Stimulated activated CD8-positive, alpha-beta memory T cell treated with anti-CD3 and anti-CD28 coated beads, Interleukin-7, amount 100 ng/mL, for 24 hours (primary cell): Measurements from ENCODE around the gene TPPP3.

ENCODE experiments used
- DNase-seq: peaks from one replicate; pipeline ENCODE4 v3.0.0-alpha.2; 2020; ENCODE audit warnings: low read depth

Gene TPPP3

DNA sequence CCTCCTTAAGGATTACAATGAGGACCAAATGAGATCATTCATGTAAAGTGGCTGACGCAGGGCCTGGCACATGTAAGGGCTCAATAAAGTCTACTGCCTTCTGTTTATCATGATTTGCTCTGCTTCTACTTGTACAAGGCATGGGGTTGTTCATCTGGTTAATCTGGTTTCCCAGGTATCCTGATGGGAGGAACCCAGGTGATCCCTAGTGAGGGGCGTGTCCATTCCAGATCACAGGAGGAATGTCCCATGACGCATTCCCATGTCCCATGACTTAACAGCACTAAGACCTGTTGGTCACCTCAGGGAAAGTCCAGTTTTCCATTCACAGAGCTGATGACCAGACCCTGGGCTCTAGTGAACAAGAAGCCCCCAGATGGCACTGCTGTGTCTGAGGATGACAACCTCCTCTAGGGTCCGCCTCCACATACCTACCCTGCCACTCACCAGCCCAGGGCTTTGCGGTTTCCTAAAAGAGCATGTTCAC, 11.5 kb upstream of the TPPP3 start:
- DNase-seq = no peak

DNA sequence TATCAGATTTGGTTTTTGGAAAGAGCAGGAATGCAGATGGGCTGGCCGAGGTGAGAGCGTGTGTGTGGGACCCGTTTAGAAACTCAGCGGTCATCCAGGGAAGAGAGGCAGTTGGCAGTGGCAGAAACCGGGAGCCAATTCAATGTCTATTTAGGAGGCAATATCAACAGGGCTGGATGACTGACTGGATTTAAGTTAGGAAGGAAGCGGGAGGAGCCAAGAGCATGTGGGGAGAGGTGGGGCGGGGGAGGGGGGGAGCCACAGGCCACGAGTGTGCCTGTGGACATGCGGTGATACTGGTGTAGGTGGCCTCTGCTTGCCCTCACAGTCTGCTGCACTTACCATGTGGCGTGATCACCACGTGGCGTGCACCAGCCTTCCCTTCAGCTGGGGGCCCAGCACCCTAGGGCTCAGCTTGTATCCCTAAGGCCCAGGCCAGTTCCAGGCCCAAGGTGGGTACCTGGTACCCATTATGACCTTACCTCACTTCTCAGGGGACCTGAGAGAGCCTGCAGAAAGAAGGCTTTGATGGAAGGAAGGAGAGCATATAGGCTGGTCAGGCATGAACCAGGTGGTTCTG, 10.8 kb upstream of the TPPP3 start:
- no peak for DNase-seq

DNA sequence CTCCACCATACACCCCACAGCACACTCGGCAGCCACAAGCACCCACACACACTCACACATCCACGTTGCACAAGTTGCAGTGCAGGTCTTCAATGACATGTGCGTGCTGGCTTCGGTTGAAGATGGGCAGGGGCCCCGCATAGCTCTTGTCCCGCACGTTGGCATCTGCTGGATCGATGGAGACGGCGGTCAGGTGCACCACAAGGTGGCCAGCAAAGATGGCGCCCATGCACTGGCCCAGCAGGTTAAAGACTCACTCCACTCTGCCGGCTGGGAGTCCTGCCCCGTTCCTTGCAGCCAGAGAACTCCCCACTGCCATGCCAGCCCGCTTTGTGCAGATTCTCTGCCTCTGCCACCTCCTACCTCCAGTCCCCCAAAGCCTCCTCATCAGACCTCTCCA, 7.6 kb upstream of the TPPP3 start:
- no peak for DNase-seq

DNA sequence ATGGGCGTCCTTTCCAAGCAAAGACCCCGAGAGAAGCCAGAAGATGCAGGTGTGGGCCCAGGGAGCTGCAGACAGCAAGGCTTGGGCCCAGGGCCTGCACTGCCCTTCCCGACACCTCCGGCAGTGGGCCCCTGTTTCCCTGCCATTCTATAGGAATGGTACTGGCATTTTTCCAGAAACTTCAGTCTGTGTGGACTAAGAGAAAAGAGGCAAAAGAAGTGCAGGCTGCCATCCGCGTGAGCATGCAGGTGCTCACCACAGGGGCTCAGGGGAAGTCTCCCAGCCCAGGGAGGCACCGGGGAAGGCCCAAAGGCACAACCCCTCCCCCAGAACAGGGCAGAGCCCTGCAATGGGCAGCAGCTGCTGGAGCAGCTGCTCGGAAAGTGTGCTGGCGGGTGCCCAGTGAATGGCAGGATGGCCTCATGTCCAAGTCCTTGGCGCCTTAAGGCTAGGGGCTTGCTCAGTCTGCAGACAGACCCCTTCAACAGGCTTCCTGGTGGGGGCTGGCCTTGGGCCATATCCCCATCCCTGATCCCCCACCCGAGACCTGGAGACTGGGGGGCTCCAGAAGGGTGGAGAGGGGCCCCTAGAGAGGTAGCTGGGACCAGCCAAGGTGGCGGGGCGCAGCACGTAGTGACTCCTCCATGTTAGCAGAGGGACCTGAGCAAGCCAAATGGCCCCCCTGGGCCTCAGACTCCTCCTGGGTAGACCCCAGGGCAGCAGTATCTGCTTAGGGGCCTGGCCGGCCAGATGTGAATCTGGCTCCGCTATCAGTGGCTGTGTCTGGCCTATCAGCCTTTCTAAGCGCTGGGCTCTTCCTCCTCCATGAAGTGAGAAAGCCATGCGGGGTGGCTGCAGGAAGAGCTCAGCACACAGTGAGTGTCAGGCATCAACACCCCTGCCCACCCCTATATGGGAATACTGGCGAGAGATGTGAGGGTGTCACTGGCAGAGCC, 6.7 kb upstream of the TPPP3 start:
- DNase-seq = no peak

DNA sequence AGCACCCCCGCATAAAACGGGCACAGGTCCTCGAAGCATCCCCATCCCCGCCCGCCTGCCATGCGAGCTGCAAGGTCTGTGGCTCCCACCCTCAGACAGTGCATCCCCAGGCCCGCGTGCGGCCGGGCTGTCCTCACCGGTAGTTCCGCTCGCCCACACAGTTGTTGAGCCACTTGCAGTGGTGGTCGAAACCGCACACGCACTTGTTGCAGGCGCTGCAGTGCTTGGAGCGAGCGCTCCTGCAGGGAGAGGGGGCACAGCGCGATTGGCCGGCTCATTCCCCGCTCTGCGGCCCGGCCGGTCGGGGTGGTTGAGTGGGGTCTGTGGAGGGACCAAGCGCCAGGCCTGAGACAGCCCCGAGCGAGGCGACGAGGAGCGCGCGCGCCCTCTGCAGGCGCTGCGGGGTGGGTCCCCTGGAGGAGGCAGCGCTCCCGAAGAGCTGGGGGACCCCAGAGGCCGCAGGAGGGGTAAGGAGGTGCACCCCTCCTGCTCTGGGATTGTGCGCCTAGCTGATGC, 6.0 kb upstream of the TPPP3 start:
- no peak for DNase-seq

DNA sequence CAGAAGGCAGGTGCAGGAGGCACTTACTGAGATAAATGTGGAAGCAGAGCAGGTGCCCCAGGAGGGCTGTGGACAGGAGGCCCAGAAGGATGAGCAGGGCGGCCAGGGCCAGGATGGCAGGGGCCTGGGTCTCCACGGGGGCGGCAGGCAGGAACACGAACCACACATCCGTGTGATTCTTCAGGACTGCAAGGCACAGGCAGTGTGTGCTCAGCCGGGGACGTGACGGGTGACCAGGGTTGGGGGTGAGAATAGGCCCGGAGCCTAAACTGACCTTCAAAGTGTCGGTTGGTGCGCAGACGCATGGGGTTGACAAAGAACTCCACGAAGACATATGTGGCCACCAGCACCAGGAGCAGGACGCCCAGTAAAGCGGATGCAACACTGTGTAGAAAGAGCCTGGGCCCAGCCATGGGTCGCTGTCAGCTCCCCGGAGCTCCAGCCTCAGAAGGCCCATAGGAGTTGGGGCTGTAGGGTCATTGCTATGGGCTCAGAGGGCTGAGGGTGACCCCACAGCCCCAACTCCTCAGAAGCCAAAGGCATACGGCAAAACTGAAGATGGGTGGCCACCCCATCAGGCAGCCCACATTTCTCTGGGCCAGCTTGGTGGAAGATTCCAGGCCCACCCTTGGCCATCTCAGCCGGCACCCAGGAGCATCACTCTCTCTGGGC, 5.4 kb upstream of the TPPP3 start:
- DNase-seq = no peak

DNA sequence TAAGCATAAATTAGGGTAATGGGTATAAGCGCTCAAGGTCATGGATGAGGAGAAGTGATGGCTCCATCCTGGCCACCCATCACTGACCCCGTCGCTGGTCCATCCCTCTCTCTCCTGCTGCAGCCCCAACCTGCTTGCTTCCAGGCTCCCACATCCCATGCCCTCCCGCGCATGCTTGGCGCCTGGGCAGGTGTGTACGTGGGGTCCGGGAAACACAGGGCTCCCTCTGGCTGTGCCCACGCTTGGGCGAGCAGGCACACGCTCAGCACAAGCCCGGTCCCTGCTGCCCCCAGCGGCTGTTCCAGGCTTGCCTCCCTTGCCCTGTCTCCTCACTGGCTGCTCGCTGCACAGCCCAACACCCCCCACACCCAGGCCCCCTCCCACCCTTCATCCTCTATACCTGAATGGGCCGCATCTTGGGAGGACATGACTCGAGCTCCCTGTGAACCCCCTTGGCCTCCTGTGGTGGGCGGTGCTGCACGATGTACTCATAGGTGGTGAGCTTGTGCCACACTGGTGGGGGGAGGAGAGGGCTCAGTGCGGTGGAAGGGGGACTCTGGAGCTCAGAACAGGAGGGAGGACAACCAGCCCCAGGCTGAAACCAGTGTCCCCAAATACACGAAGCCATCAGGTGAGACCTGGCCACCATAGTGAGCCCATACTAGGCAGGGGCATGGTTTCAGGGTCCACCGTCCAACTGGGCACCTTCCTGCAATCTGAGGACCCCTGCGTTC, 4.7 kb upstream of the TPPP3 start:
- DNase-seq = no peak

DNA sequence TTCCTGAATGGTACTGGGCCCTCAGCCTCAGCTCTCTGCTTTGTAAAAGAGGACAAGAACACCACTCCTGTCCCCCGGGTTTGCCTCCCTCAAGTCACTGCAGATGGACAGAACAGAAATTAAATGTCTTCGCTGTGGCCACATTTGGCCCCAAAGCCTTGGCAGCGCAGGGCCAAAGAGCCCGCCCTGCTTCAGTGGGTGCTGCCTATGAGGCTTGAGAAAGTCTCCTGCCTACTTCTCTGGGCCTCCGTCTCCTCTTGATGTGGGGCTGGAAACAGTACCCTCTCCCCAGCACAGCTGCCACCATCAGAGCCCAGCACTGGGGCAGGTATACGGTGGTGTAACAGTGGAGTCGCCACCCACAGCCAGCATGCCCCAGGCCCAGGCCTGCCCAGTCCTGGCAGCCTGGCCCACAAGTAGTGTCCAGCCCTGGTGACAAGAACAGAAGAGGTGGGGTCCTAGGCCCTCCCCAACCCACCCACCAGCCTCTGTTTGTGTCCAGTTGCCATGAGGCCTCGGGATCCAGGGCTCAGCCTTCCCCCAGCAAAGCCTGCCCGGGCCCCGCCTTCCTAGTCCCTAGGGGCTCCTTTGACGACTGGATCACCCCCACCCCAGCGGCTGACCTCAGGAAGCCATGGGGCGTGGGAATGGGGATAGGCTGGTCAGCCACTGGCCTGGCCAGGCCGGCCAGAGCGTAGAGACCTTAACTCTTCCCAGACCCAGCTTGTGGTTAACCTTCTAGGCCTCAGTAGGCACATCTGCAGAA, 3.9 kb upstream of the TPPP3 start:
- DNase-seq = no peak

DNA sequence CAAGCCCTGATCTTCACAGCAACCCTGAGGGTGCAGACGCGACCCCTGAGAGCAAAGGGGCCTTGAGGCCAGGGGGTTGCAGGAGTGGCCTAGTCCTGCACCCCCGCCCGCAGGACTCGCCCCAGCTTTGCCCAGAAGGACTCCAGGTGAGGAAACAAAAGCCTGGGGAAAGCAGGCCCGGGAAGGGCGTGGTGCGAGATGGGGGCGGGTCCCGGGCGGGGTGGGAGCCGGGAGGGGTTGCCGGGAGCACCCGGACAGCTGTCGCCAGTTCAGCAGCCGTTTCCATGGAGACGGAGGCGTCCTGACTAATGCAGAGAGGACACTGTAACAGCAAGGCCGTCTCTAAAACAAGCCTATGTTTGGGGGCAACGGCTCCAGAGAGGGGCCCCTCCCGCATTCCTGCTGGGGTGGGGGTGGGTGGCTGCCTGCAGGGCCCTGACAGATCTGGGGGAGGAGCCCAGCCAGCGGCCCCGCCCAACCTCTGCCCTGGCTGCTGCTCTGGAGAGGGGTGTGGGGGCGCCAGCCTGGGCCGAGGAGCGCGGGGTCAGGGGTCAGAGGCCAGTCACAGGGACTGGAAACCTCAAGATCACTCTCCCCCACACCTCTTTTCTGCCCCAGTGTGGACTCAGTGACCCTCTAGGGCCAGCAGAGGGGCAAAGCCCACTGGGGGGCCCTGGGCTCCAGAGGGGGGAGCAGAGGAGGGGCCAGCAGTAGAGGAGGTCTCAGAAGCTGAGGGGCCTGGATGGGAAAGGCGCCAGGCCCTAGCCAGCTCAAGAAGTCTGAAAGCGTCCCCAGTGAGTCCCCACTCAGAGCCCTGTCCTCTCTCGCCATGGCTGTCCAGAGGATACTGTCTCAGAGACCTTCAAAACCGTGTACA, 3.1 kb upstream of the TPPP3 start:
- no peak for DNase-seq

DNA sequence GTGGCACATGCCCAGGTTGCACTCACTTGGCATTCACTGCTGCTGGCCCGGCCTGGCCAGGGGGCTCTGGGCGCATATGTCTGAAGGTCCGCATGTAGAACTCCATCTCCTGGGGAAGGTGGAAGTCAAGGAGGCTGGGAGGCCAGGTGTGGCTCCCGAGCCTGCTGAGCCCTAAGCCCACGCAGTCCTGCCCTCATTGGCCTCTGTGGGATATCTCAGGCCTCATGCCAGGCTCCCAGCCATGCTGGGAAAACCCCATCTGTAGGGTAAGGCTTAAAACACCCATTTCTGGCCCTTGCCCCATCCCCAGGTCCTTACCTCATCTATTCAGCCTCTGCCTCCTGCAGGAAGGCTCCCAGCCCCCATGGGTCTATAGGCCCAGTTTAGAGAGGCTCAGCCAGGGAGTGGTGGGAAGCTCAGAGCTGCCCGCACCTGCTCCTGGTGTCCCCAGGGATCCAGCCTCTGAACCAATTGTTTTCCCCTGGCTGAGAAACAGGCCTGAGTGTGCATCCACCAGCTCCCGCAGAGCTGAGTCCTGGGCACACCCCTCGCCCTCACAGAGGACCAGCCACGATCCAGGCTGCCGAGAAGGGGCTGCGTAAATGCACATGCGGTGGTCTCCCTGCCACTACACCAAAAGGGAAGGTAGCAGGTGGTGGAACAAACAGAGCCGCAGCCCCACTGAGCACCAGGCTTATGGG, 2.3 kb upstream of the TPPP3 start:
- DNase-seq = no peak

DNA sequence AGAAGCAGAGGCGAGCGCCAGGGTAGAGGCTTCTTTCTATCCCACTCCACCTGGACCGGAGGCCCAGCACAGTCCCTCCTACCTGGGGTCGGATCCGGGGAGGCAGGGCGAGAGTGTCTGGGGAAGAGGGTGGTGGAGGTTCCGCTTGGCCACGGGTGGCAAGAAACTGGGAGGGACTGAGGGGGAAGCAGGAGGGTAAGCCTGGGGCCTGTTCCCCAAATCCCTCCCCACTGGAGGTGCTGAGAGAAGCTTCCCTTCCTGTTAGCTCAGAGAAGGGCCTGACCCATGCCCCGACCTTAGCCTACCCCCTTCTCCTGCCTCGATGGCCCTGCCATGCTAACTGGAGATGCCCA, 1.8 kb upstream of the TPPP3 start:
- no peak for DNase-seq

DNA sequence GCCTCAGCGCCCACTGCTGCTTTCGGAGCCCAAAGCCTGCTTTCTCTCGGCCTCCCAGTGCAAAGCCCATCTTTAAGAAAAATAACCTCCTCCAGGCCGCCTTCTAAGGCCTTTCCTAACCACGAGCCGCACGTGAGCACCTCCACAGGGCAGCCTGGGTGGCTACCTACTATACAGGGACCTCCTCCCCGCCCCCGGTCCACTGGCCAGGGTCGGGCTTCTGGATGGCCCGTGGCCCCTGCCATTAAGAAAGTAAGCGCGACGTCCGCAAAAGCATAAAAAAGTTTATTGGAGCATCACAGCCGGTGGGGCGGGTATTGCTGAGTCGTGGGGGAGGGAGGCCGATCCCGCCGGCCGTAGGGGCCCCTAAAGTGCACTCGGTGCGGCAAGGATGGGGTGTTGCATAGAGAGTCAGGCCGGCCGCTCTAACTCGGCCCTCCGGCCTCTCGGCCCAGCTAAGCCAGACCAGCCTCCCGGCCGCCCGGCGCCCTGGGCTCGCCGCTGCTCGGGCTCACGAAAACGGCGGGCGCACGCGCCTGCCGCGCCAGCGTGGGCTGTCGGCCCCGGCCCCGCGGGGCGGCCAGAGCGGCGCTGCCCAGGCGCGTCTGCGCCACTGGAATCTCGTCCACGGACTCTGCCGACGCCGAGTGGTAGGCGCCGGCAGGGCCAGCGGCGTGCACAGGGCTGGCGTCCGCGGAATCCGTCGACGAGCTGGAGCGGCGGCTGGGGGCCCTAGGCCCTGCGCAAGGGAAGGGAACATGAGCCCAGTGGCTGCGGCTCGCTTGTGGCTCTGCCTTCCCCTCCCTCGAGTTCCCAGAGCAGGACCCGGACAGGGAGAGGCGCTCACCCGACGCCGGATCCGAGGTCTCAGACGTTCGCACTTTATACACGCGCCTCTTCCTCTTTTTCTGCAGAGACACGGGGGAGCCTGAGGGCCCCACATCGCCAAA, 1.1 kb upstream of the TPPP3 start:
- no peak for DNase-seq

DNA sequence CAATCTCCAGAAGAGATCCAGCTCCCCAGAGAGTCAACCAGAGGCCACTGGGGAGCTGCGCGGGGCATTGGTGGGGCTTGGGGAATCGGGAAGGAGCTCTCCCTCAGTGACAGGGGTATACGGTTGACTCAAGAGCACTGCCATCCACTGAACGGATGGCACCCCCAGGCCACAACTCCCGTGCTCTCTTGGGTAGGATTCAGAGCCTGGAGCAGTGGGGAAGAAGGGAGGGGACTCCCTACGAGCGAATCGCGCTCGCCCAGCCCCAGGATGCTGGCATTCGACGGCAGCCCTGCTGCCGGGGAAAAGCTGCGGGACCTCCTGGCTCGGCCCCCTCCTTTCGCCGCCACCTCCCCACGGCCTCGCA, 473 bp upstream of the TPPP3 start:
- DNase-seq = no peak

DNA sequence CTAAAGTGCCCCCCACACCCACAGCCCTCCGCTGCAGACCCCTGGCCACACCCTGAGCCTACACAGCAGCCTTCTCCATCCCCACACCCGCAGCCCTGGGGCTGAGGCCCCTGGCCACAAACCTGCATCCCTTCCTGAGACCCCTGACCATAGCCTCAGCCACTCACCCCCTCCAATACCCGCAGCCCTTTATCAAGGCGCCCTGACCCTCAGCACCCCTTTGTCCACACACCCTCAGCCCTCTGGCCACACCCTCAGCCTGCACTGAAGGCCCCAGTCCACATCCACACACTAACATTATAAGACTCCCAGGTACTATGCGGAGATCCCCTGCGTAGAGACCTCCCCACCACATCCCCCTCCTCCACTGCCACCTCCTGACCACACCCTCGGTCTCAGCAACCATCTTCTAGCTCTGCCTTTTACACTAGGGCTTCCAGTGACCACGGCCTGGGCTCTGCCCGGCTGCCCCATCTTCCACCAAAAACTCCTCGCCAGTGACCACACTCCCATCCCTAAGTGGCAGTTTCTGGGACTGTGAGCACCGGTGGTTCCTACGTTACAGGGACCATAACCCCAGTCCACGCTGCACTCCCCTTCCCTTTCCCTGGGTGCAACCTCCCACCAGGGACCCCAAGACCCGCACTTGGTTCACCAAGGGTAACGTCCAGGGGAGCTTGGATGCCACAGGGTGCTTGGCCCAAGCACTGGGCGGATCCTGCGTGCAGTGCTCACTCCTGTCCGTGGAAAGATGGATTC, 818 bp downstream of the TPPP3 start:
- DNase-seq = no peak

DNA sequence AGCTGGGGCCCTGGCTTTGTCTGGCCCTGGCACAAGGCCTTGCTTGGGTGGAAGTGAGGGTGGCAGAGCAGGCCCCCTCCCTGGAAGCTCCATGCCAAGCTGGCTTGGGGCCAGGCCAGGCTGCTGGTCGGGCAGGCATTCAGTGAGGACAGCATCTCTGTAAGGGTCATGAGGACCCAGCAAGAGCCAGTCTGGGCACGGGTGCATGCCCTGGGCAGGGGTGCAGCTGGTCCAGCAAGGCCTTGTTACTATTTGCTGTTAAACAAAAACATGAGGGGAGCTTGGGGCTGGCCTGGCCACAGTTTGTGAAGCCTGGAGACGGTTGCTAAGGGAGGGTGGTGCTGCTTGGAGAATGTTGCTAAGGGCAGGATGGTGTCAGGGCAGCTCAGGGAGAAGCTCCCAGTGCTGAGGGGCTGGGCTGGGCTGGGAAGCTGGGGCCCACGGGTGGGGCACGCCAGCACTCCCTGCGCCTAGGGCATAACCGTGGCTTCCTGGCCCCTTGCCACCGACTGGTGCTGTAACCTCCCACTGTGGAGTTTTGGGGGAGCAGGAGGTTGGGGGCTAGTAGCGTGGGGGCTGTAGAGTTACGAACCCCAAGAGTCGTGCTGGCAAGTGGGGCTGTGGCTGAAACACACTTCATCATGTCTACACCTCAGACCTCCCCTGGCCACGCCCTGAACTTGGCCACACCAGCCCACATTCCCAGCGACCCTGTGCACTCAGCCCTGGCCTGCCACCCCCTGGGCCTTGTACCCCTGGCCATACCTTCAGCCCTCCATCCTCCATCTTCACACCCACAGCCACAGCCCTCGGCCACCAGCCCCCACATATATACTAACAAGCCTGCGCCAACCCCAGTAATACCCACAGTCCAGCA, 1.6 kb downstream of the TPPP3 start:
- no peak for DNase-seq

DNA sequence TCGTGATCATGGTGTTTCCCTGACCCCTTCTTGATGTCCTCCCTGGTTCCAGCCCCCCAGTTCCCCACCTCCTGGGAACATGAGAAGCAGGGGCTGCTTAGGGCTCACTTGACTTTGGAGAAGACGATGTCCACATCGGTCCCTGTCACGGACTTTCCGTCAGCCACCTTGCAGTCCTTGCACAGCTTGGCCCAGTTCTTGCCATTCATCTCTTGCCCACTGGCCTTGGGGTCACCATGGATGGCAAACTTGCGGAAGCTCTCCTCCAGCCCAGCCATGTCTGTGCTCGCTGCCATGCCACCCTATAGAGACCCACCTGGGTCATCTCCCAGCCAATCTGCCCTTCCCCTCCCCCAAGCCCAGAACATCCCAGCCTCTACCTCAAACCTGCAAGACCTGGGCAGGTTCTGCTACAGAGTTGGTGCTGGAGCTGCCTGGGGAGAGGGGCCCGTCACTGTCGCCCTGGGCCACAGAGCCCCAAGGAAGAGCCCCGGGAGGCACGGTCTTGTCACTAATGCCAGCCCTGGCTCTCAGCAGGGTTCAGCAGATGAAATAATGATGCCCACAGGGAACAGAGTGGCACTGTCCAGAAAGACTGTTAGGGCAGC, 2.4 kb downstream of the TPPP3 start:
- DNase-seq = no peak
